ENCODE results near the gene BBS9.

- TF ChIP-seq CTCF (IDR thresholded peaks at IDR 0.05; ENCODE audit: low read depth, low read length, missing input control) = no peak
- TF ChIP-seq ZBTB33 (IDR thresholded peaks at IDR 0.05) = no peak
- no peak for TF ChIP-seq SP1 (IDR thresholded peaks at IDR 0.05)
- no peak for TF ChIP-seq MAX (IDR thresholded peaks at IDR 0.05)
- no peak for TF ChIP-seq REST (IDR thresholded peaks at IDR 0.05)
Measured at GRCh38 chr7:33579673-33579960, 450.3 kb downstream of the BBS9 start.
